ENCODE measurements around the gene MMP15.
"Not testable (repeated sequence)": the region's sequence is repeated elsewhere in the genome, so short reads cannot be mapped to it uniquely, and the experiment has no call there.

MMP15 gene

DNA sequence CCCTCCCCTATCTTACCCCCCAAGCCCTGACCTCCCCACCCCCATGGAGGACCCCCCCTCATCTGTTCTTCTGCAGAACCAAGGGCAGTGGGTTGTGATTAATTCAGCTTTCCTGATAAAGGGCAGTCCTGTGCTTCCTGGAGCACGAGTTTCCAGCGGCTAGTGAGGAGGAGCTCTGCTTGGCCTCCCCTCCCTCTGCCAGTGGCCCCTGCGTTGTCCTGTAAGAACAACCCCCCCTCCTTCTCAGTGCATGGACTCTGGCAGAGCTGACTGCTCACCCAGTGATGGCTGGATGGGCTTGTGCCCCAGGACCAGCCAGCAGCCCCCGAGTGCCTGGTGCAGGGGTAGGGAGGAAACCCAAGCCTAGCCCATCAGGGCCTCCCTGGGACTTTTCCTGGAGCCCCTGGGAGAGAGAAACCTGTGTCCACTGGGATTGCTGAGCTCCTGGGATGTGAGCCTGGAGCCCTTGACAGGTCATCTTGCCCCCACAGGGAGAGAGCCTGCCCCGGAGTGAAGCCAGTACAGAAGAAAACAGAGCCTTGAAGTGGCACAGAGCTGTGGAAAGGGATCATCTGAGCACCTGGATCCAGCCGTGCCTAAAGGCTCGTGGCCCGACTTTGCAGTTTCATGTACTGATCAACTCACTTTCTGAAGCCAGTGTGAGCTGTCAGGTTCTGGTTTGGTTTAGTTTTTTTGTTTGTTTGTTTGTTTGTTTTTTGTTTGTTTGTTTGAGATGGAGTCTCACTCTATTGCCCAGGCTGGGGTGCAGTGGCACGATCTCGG, 26.5 kb downstream of the MMP15 start:
- no peak for DNase-seq

DNA sequence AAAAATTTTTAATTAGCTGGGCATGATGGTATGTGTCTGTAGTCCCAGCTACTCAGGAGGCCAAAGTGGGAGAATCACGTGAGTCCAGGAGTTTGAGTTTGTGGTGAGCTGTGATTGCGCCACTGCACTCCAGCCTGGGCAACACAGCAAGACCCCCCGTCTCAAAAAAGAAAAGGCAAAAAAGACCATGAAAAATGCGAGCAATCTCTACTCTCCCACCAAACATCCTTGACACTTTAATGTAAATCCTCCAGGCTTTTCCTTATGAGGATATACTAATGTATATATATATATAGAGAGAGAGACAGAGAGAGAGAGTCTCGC, 28.1 kb downstream of the MMP15 start:
- DNase-seq = no peak

DNA sequence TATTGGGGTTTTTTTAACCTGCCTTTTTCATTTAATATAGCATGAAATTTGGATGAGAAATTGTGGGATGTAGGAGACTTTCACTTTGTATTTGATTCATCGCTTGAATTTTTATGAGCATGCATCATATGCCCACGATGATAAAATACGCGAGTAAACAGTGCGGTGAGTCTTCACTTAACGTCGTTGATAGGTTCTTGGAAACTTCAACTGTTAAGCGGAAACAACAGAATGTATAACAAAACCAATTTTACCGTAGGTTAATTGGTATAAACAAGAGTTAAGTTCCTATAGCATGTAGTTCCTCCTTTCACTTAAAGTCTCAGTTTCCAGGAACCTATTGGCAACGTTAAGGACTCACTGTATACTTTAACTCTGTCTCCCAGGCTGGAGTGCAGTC, 28.7 kb downstream of the MMP15 start:
- DNase-seq = no peak

DNA sequence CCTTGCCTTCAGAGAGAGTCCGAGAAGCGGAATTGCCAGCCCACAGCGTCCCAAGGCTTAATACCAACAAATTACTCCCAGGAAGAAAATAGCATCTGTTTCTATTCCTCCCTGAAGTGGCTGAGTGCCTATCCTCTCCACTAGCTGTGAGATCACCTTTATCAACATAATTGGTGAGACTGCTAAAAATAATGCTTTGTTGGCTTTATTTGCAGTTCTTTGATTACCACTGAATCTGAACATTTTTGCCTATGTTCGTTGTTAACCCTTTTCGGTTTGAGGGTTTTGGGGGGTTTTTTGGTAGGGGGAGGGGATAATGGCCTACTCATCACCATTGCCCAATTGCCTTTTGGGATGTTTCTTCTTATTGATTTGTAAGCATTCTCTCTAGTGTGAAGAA, 31.0 kb downstream of the MMP15 start:
- no peak for DNase-seq

DNA sequence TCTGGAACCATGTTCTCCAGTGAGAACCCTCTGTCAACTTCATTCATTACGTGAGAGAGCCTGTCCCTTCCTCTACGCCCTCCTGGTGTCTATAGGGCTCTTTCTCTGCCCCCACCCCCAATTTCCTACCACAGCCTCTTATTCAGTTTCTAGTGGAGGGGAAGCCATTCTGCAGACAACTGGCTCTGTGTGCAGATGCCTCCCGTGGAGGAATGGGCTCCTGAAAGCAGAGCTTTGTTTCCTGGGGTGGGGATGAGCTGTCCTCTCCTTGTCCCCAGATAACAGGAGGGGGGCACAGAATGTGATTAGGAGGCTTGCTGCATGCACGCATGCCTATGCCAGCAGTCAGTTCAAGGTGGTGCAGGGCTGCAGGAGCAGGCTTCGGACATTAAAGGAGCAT, 31.6 kb downstream of the MMP15 start:
- DNase-seq = no peak

DNA sequence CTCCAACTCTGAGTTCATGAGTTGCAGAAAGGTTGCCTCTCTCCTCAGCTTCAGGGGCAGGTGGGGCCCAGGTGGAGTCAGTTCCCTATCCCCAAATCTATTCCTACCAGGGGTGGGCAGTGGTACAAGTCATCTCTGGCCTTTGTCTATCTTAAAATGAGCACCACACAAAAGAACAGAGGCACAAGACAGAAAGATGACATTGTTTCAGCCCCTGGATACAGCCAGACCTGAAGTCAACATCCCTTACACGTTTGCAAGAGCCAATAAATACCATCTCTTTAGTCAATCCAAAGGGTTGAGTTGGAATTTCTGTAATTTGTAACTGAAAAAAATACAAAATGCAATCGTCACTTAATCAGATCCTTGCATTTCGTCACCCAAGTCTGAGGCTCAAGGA, 32.2 kb downstream of the MMP15 start:
- no peak for DNase-seq

DNA sequence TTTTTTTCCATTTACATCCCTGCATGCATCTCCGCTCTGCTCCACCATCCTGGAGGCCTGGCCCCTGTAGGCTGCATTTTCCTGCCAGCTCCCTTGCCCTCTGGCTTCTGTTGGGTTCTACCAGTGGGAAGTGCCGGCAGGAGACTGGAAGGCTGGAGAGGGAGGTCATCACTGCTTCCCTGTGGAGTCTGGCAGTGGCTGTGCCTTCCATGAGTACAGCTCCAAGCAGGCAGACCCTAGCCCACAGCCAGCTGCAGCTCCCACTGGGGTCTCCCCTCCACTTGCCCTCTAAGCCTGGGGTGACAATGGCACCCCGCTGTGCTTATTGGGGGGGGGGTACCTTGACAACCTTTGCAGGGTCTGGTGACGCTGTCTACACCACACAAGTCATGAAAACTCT, 37.3 kb downstream of the MMP15 start:
- DNase-seq = no peak

DNA sequence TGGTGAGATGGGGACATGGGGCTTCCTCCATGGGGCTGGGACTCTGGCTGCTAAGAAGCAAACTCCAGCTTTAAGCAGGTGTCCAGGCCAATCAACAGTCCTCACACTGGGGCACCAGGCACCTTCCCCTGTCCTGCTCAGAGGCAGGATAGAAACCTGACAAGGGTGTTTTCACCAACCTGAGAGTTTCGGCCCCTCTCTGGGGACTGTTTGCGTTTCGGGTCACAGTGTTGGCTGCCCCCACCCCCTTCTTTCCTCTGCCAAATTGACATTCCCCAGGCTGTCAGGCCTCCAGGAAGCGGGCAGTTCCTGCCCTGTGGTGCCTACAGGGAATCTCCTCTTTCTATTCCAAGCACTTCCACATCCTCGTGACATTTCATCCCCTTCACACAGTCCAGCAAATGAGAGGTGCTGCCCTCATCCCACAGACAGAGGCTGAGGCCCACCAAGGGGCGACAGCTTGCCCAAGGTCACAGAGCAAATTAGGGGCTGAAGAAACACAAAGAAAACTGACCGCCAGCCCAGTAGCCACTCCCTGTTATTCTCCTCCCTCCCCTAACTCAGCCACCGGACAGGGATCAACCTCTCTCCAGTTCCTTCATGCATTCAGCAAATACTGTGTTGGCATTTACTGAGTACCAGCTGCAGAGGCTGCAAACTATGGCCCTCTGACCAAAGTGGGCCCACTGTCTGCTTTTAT, 38.0 kb downstream of the MMP15 start:
- DNase-seq = no peak

DNA sequence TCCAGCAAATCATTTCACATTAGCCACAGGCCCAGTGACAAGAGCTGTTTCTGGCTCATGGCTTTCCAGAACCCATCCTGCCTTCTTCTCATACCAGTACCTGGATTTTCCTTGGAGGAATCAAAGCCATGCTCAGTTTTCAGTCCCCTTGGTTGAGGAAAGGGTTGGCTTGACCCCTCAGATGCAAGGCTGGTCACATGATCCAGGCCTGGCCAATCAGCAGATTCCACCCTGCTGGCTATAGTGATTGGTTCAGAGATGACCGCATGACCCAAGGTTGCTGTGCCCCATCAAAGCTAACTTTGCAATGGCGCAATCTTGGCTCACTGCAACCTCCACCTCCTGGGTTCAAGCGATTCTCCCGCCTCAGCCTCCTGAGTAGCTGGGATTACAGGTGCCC, 45.0 kb downstream of the MMP15 start:
- no peak for DNase-seq

DNA sequence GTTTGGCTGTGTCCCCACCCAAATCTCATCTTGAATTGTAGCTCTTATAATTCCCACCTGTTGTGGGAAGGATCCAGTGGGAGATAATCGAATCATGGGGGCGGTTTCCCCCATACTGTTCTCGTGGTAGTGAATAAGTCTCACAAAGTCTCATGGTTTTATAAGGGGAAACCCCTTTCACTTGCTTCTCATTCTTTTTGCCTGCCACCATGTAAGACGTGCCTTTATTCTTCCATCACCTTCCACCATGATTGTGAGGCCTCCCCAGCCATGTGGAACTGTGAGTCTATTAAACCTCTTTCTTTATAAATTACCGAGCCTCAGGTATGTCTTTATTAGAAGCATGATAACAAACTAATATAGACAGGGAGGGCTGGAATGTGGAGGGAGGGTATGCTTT, 46.6 kb downstream of the MMP15 start:
- DNase-seq = not testable (repeated sequence)

DNA sequence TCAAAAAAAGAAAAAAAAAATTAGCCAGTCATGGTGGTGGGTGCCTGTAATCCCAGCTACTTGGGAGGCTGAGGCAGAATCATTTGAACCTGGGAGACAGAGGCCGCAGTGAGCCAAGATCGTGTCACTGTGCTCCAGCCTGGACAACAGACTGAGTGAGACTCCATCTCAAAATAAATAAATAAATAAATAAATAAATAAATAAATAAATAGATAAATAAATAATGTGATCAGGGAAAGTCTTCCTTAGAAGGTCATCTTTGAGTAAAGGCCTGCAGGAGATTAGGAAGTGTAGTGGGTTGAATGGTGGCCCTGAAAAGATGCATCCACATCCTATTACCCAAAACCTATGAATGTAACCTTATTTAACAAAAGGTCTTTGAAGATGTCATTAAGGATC, 47.5 kb downstream of the MMP15 start:
- not testable (repeated sequence) for DNase-seq

DNA sequence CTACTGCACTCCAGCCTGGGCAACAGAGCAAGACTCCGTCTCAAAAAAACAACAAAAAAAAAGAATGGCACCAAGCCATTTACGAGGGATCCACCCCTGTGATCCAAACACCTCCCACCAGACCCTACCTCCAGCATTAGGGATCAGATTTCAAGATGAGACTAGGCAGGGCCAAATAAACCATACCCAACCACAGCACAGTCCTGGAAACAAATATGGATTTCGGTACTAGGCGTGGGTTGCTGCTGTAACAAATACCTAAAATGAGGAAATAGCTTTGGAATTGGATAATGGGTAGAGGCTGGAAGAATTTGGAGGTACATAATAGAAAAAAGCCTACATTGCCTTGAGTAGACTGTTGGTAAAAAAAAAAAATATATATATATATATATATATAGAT, 49.1 kb downstream of the MMP15 start:
- no peak for DNase-seq

DNA sequence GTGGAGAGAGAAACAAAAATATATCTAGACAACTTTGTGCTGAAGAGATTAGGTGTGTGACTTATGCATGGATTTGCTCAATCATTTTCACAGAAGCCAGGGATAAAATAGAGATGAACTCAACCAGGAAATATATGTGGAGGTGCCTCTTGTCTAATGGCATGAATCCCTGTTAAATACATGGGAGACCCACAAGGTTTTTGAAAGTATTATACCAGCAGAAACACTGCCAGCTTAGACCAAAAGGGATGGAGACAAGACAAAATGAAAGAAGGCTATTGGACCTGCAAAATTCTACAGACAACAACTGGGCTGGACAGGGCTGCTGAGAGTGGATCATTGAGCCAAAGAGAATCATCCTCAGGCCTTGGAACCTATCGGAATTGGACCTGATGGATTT, 51.0 kb downstream of the MMP15 start:
- DNase-seq = no peak

DNA sequence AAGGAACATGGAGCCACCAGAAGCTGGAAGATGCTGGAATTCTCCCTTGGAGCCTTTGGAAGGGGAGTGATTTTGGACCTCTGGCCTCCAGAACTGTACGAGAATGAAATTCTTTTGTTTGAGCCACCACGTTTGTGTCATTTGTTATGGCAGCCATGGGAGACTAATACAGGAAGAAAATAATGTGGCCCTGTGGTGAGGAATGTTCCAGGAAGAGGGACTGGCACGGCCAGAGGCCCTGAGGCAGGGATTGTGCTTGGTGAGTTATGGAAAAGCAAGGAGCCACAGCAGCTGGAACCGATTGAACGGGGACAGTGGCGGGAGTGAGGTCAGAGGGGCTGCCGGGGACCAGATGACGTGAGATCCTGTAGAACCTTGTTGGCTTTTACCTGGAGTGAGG, 52.2 kb downstream of the MMP15 start:
- no peak for DNase-seq

DNA sequence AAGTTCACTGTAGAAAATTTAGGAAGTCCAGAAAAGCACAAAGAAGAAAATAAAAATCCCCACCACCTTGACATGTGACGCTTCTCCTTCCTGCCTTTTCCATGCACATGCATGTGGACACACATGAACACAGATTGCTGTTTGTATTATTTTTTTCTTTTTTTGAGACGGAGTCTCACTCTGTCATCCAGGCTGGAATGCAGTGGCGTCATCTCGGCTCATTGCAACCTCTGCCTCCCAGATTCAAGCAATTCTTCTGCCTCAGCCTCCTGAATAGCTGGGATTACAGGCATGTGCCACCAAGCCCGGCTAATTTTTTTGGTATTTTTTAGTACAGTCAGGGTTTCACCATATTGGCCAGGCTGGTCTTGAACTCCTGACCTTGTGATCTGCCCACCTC, 55.1 kb downstream of the MMP15 start:
- not testable (repeated sequence) for DNase-seq

DNA sequence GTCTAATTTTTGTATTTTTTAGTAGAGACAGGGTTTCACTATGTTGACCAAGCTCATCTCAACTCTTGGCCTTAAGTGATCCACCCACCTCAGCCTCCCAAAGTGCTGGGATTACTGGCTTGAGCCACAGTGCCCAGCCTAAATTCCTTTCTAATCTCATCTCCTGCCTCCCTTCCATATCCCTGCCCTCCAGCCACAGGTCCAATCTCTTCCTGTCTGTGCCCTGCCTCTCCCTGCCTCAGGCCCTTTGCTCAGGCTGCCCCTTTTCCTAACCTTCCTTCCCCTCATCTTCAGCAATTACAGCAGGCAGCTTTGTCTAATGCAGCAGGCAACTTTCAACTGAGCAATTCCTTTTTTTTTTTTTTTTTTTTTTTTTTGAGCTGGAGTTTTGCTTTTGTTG, 56.8 kb downstream of the MMP15 start:
- DNase-seq = no peak

DNA sequence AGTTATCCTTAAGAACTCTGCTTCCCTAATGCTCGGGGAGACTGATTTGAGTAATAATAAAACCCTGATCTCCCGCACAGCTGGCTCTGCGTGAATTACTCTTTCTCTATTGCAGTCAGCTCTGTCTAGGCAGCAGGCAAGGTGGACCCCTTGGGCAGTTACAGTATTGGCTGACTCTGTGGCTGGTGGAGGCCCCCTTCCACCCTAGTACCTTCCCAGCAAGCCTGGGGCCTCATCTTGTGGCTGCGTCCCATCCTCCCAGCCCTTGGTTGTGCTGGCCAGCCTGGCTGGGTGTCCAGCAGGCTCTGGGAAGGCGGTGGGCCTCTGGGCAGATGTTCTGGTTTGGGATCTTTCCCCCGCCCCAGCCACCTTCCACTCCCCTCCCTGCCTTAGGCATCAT, 59.1 kb downstream of the MMP15 start:
- DNase-seq = no peak

DNA sequence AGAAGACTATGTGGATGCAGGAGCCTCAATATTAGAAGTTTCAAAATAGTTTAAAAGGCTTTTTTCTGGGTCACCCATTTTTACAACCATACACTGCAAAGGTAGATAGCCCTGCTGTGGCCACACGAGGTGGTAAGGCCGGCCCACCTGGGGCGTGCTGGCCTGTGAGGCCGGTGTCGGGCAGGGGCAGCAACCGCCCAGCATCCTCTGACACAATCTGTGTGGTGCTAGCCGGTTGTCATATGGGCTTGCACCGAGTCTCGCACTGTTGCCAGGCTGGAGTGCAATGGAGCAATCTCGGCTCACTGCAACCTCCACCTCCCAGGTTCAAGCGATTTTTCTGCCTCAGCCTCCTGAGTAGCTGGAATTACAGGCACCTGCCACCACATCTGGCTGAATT, 59.6 kb downstream of the MMP15 start:
- no peak for DNase-seq

DNA sequence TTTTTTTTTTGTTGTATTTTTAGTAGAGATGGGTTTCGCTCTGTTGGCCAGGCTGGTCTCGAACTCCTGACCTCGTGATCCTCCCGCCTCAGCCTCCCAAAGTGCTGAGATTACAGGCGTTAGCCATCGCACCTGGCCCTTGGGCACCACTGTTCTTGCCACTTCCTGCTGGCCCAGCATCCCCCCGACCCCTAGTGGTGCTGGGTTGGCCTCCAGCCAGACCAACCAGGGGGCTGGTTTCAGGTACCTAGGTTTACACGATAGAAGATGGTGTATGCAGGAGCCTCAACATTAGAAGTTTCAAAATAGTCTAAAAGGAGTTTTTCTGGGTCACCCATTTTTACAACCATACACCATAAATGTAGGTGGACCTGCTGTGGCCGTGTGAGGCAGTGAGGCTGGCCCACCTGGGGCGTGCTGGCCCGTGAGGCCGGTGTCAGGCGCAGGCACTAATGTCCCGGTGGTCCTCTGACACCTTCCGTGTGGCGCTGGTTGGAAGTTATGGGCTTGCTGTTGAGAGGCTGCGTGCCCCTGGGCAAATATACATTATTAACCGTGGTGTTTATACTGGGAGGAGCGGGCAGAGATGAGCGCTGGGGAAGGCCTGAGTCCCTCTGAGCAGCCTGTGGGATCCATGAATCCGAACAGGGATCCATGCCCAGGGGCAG, 60.2 kb downstream of the MMP15 start:
- DNase-seq = no peak

DNA sequence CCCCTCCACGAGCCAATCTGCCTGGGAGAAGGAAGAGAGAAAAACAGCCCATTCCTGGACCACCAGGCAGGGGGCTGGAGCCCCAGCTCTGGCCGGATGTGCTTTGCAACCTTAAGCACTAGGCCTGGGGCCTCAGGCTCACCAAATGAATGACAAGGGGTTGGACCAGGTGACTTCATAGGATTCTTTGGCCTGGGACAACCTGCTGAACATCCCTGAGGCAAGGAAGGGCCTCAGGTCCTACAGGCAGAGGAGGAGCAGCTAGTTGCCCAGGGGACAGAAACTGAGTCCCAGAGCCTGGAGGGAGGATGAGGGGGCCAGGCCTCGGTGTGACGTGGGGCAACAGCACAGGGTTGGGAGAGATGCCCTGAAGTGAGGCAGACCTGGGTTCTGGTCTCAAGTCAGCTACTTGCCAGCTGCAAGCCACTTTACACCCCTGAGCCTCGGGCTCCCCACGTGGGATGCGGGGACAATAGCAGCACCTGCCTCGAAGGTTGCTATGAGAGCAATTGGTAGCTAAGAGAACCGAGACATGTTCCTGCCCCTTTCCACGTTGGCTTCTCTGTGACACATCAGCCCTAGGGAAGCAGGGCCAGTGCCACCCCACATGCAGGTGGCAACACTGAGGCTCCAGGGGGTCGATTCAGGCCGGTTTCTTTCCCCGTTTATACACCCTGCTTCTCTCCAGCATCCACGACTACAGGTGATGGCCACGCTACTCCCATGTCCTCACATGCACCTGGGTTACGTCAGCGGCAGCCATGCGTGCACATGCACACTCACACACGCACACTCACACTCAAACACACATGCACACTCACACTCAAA, 61.0 kb downstream of the MMP15 start:
- no peak for DNase-seq

DNA sequence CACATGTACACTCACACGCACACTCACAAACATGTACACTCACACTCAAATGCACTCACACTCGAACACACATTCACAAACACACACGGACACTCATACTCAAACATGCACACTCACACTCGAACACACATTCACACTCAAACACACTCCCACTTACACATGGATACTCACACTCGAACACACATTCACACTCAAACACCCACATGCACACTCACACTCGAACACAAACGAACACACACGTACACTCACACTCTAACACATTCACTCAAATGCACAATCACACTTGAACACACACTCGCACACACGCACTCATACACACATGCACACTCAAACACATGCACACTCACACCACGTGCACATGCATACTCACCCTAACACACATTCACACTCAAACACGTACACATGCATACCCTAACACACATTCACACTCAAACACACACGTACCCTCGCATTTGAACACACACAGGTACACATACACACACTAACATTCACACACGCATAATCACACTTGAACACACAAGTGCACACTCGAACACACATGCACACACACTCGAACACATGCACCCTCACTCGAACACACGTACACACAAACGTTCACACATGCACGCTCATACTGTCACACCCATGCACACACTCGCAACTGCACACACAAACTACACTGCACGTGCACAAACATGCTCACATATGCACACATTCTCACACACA, 61.8 kb downstream of the MMP15 start:
- DNase-seq = no peak

DNA sequence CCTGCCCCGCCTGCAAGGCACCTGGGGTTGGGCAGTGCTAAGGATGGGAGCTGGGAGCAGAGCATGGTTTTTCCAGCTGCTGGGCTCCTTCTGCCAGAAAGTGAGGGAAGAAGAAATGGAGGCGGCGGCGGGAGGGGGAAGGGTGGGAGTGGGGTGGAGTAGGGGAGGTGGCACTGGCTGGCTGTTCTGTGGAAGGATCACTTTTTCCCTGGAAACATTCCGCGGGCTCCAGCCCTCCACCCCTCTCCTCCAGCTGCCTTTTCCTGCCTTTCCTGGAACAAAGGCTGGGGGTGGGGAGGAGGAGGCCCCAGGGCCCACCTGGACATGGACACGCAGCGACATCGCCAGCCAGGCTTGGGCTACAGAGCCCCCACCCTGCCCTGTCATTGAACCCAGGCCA, 62.5 kb downstream of the MMP15 start:
- no peak for DNase-seq

DNA sequence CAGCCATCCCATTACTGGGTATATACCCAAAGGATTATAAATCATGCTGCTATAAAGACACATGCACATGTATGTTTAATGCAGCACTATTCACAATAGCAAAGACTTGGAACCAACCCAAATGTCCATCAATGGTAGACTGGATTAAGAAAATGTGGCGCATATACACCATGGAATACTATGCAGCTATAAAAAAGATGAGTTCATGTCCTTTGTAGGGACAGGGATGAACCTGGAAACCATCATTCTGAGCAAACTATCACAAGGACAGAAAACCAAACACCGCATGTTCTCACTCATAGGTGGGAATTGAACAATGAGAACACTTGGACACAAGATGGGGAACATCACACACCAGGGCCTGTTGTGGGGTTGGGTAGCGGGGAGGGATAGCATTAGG, 64.8 kb downstream of the MMP15 start:
- DNase-seq = not testable (repeated sequence)

All from NCI-H187 (cell line).